GM12875 (cell line): ENCODE measurements around the gene NKAIN2.

ENCODE experiments used
- H3K4me3 ChIP-seq: one replicate; pipeline ENCODE4 v1.5.1; 2011; ENCODE audit warnings: low read depth, low read length, control low read depth
- TF ChIP-seq, protein P1 (sequence below): IDR thresholded peaks from 2 replicates; pipeline ENCODE4 v1.5.1; 2011; ENCODE audit warnings: low read depth, mild to moderate bottlenecking, control low read depth, inconsistent platforms, low read length, moderate library complexity, borderline replicate concordance; ENCODE audit not compliant: insufficient read depth

The NKAIN2 gene

DNA sequence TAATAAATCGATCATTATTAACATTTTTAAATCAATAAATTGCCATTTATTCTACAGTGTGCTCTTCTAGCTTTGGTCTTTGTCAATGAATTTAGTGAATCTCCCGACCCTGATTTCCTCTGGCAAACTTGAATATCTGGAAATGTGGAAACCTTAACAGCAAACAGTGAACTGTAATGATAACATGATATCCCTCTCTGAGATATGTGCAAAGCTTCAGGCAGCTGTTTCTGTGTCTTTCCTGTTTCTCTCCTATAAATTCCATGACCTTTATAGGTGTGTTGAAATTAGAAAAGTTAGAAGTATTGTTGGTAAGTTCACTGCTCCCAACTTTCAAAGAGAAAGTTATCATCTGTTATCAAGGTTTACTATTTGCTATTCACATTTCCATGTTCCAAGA lies 939.8 kb downstream of the NKAIN2 start:
- TF ChIP-seq, protein P1, sequence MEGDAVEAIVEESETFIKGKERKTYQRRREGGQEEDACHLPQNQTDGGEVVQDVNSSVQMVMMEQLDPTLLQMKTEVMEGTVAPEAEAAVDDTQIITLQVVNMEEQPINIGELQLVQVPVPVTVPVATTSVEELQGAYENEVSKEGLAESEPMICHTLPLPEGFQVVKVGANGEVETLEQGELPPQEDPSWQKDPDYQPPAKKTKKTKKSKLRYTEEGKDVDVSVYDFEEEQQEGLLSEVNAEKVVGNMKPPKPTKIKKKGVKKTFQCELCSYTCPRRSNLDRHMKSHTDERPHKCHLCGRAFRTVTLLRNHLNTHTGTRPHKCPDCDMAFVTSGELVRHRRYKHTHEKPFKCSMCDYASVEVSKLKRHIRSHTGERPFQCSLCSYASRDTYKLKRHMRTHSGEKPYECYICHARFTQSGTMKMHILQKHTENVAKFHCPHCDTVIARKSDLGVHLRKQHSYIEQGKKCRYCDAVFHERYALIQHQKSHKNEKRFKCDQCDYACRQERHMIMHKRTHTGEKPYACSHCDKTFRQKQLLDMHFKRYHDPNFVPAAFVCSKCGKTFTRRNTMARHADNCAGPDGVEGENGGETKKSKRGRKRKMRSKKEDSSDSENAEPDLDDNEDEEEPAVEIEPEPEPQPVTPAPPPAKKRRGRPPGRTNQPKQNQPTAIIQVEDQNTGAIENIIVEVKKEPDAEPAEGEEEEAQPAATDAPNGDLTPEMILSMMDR, result no peak

DNA sequence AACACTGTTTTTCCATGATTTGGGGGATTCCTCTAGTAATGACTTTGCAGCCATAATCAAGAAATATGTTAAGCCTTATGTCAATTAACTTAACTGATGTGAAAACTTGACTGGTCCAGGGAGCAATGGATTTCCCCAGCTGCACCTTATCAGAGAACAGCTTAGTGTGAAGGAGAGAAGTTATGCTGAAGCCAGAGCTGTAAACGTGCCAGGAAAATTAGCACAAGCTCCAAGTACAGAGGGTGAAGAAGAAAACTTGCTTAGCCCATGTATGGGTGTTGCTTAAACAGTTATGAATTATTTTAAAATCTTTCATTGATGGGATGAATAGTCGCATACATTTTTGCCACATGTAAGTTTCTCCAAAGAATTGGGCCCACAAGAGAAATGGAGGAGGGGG lies 943.7 kb downstream of the NKAIN2 start:
- H3K4me3 ChIP-seq, result no peak overlapping the region
- TF ChIP-seq, protein P1, result no peak

More for the DNA sequence above, 939.8 kb downstream of the NKAIN2 start:
- H3K4me3 ChIP-seq, result no peak overlapping the region

DNA sequence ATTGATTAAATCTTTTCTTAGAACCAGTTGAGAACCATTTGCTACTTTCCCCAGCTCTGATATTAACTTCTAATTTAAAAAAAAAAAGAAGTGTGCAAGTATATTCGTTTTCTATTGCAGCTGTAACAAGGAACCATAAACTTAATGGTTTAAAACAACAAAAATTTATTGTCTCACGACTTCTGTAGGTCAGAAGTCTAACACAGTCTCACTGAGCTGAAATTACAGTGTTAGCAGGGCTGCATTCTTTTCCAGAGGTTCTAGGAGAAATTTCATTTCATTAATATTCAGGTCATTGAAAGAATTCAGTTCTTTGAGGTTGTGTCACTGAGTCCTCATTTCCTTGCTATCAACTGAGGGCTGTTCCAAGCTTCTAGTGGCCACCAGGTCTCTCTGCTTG lies 945.1 kb downstream of the NKAIN2 start:
- H3K4me3 ChIP-seq, result no peak overlapping the region
- TF ChIP-seq, protein P1, result no peak

DNA sequence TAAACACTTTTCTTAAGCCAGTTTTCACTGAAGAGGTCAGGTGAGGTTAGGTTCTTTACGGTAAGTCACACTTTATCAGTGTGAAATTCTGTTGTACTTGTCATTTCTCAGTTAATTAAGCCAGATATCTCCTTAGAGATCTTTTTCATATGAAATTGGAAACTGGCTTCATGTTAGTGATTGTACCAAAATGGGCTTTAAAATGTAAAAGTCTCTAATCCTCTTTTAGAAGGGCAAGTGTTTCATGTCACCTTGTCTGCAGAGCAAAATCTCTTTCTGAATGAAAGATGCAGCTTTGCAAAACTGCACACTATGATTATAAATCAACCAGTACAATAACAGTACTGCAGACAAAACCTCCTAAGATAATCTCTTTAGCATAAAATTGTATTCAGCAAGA lies 949.3 kb downstream of the NKAIN2 start:
- no peak overlapping the region for H3K4me3 ChIP-seq
- TF ChIP-seq, protein P1, result no peak

DNA sequence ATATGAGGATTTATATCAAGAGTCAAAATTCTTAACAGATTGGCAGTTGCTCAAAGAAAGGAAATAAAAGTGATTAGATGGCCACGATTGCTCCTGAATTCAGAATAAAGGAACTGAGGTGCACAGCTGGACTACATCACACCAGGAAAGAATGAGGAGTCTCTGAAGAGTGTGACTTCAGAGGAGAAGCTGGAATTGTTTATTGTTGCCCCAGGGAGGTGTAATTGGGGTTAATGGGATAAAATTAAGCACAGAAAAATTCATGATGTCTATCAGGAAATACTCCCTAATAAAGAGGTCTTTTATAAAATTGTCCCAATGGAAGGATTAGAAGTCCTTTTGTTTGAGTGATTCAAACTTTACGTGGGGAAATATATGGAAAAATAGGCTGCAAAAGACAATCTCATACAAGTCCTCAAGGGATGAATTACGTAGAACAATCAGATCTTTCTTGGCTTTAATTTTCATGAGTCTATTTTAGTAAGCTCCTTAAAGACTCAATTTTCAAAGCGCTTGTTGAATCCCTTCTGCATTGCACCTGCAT lies 950.0 kb downstream of the NKAIN2 start:
- TF ChIP-seq, protein P1, result no peak
- H3K4me3 ChIP-seq, result no peak overlapping the region

DNA sequence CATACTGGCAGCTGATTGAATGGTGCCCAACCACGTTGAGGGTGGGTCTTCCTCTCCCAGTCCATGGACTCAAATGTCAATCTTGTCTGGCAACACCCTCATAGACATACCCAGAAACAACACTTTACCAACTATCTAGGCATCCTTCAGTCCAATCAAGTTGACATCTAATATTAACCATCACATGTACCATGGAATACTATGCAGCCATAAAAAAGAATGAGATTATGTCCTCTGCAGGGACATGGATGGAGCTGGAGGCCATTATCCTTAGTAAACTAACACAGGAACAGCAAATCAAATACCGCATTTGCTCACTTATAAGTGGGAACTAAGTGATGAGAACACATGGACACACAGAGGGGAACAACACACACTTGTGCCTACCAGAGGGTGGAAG lies 951.7 kb downstream of the NKAIN2 start:
- H3K4me3 ChIP-seq, result no peak overlapping the region
- TF ChIP-seq, protein P1, result no peak

DNA sequence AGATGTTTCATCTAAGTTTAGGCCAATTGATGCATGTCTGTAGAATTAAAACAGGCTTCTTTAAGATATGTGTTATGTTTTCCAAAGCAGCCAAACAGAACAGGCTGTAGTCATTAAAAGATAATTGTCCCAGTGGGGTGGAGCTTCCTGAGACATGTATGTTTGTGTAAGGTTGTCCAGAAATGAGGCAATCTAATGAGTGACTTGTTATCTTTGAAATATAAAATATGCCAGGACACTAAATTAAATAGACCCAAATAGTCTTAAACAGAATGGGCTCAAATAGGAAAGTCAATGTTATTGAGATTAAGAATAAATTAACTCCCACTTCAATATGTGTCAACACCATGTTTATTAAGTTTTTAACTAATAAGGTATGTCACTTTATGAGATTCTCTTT lies 953.9 kb downstream of the NKAIN2 start:
- TF ChIP-seq, protein P1, result no peak
- H3K4me3 ChIP-seq, result no peak overlapping the region
